GM23248 (cell line): Measurements from ENCODE around the gene ARHGAP26. TPM values are rescaled to one million over a fixed set of nuclear protein-coding genes. Genes with fewer than 3 reads are reported as not detected.

ENCODE experiments used
- DNase-seq: peaks from one replicate; pipeline ENCODE4 v3.0.0-alpha.2; 2015
- H2AFZ ChIP-seq: fragments of 200-600 bp; sonication (generic); 2 replicates; pipeline ENCODE4 v1.6.1; 2016; ENCODE audit warnings: antibody characterized with exemption
- H3F3A ChIP-seq: fragments of 200-600 bp; sonication (generic); 2 replicates; pipeline ENCODE4 v1.6.1; 2016; ENCODE audit warnings: mild to moderate bottlenecking, antibody characterized with exemption, mixed run types; ENCODE audit not compliant: insufficient read depth
- H3K27ac ChIP-seq: fragments of 200-600 bp; sonication (generic); 2 replicates; pipeline ENCODE4 v1.5.1; 2016; ENCODE audit warnings: mild to moderate bottlenecking
- H3K27me3 ChIP-seq: fragments of 200-600 bp; sonication (generic); replicated peaks from 2 replicates; pipeline ENCODE4 v1.6.1; 2016; ENCODE audit warnings: mild to moderate bottlenecking; ENCODE audit not compliant: insufficient read depth
- H3K36me3 ChIP-seq: fragments of 200-600 bp; sonication (generic); 2 replicates; pipeline ENCODE4 v1.6.1; 2016; ENCODE audit warnings: low read depth, mild to moderate bottlenecking
- H3K4me1 ChIP-seq: fragments of 200-600 bp; sonication (generic); 2 replicates; pipeline ENCODE4 v1.6.1; 2016; ENCODE audit warnings: mild to moderate bottlenecking; ENCODE audit not compliant: insufficient read depth
- H3K4me2 ChIP-seq: fragments of 200-600 bp; sonication (generic); one replicate; pipeline ENCODE4 v1.6.1; 2016; ENCODE audit warnings: mild to moderate bottlenecking; ENCODE audit not compliant: unreplicated experiment
- H3K4me3 ChIP-seq: fragments of 200-600 bp; sonication (generic); 2 replicates; pipeline ENCODE4 v1.5.1; 2016; ENCODE audit warnings: mild to moderate bottlenecking
- H3K79me2 ChIP-seq: fragments of 200-600 bp; sonication (generic); 2 replicates; pipeline ENCODE4 v1.6.1; 2016; ENCODE audit warnings: mild to moderate bottlenecking; ENCODE audit not compliant: insufficient read depth
- H3K9ac ChIP-seq: fragments of 200-600 bp; sonication (generic); 2 replicates; pipeline ENCODE4 v1.6.1; 2016; ENCODE audit warnings: mild to moderate bottlenecking
- H3K9me2 ChIP-seq: fragments of 200-600 bp; sonication (generic); 2 replicates; pipeline ENCODE4 v1.6.1; 2016; ENCODE audit warnings: mixed run types, mild to moderate bottlenecking, moderate library complexity; ENCODE audit not compliant: insufficient read depth
- H3K9me3 ChIP-seq: fragments of 200-600 bp; sonication (generic); one replicate; pipeline ENCODE4 v1.6.1; 2017; ENCODE audit warnings: low read depth
- H4K20me1 ChIP-seq: fragments of 200-600 bp; sonication (generic); 2 replicates; pipeline ENCODE4 v1.6.0; 2016; ENCODE audit not compliant: insufficient read depth
- EZH2 ChIP-seq: fragments of 200-600 bp; sonication (generic); IDR thresholded peaks from 2 replicates; pipeline ENCODE4 v1.6.1; 2018; ENCODE audit warnings: antibody characterized with exemption, mild to moderate bottlenecking; ENCODE audit not compliant: insufficient read depth, poor library complexity, severe bottlenecking
- EZH2phosphoT487 ChIP-seq: fragments of 200-600 bp; sonication (generic); IDR thresholded peaks from 2 replicates; pipeline ENCODE4 v1.6.1; 2018; ENCODE audit warnings: antibody characterized with exemption, moderate library complexity, mild to moderate bottlenecking, low read depth; ENCODE audit not compliant: insufficient read depth
- WGBS, 2 experiments: methylation state at CpG; one replicate each; pipeline ENCODE4 v1.1.6; 2015 to 2017; ENCODE audit warnings: low lambda C conversion rate in 2 of 2, low coverage in 1 of 2; ENCODE audit errors: missing lambda C conversion rate in 2 of 2; 5-methylcytosine and 5-hydroxymethylcytosine counted together
- in situ Hi-C: fragments of 300-500 bp; cut with MboI; formaldehyde crosslinking; loops from 2 replicates; pipeline ENCODE4 v1.15.0; 2020
- polyA plus RNA-seq: library from polyadenylated mRNA; unstranded; fragments of >200 nt; fragmentation: Nextera tagmentation; extraction: Ambion mirVana; gene quantifications from 2 replicates; pipeline ENCODE4 v1.2.1, GENCODE V29; 2016
- total RNA-seq: library from RNA; depleted of rRNA; stranded (reverse); fragments of >200 nt; shearing (Covaris generic); gene quantifications from 2 replicates; pipeline ENCODE4 v1.2.3, GENCODE V29; 2014

Gene ARHGAP26
- total and polyA plus RNA-seq, 2 experiments from 2014 or later, result 1.6 to 1.7 TPM

DNA sequence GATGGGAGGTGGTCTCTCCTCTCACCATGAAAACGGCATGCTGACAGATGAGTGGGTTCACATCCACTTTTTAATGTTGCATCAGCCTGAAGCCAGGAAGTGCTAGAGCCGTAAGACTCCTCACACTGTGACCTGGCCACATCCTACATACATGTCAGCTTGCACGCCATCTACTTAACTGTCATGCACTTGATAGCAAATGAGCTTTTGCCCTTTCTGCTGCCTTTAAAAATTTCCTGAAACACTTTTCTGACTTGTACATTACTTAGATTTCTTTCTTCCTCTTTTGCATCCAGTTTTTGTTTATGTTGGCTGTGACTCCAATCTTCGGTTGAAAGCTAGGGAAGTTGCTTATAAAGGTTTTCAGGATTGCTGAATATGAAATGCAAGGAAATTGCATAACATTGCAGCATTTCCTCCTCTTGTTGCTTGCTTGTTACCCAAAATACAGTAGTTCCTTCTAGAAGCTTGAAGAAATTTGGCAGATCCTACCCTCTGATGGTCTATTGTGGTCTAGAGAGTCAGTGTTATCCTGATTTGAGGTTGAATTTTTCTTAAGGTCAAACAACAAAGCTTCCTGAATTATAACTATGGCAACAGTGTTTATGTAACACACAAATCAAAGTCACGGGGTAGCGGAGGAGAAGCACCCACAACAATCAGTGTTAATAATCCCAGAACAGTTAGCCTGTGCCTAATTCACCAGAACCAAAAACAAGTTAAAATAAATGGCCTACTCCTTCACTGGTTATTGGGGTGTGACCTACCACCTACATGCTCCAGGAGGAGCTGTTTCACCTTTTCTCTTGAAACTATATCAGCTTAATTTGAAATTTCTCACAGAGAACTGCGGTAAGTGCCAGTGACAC, 232.5 kb downstream of the ARHGAP26 start:
- WGBS, 2 experiments, result 53 to 60% methylated on average over 6 to 7 of the region's 7 CpGs
- peak overlapping the region; percentile 67 for H3K4me2 ChIP-seq
- no peaks in the 10 kb centered on the region for H3K79me2 ChIP-seq
- peak overlapping the region; percentile 65 for H3K9ac ChIP-seq
- no peaks in the 10 kb centered on the region for H3K27me3 ChIP-seq
- H3F3A ChIP-seq, result peaks cover 28% of the 10 kb centered on the region
- peak overlapping the region; percentile 42 for H2AFZ ChIP-seq
- no peaks in the 10 kb centered on the region for H4K20me1 ChIP-seq
- in situ Hi-C loops, result no loop called here
- H3K4me1 ChIP-seq, result peaks cover 27% of the 10 kb centered on the region
- H3K36me3 ChIP-seq, result no peaks in the 10 kb centered on the region
- H3K9me3 ChIP-seq, result no peaks in the 10 kb centered on the region
- TF ChIP-seq EZH2phosphoT487, result no peak
- TF ChIP-seq EZH2, result no peak
- H3K4me3 ChIP-seq, result peak overlapping the region; percentile 38
- no peaks in the 10 kb centered on the region for H3K9me2 ChIP-seq
- peak overlapping the region; percentile 83 for H3K27ac ChIP-seq
- peak; percentile 79 for DNase-seq

DNA sequence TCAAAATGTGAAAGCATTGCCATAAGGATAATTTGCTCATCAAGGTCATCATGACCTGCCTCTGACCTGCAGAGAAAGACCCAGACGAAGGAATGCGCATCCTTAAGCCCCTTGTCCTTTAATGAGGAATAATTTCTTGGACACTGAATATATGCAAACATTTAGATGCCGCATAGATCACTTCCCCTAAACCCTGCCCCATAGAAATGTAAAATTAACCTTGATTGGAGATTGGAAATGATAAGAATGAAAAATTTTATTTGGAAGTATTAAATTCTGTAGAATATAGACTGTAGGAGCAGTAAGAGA, 233.1 kb downstream of the ARHGAP26 start:
- Histone ChIP-seq H3K9me3 (no peaks in the 10 kb centered on the region), H3K36me3 (no peaks in the 10 kb centered on the region), H2AFZ (no peak overlapping the region), H3K4me2 (peak overlapping the region; percentile 67), H3K4me1 (peaks cover 32% of the 10 kb centered on the region), H3K4me3 (no peak overlapping the region), H3K9ac (peak overlapping the region; percentile 65), H3K27me3 (no peaks in the 10 kb centered on the region), H4K20me1 (no peaks in the 10 kb centered on the region), H3K79me2 (no peaks in the 10 kb centered on the region), H3K9me2 (no peaks in the 10 kb centered on the region), H3K27ac (peak overlapping the region; percentile 83), H3F3A (peaks cover 33% of the 10 kb centered on the region)
- TF ChIP-seq EZH2phosphoT487 (no peak), EZH2 (no peak)
- in situ Hi-C loops, result no loop called here
- no peak for DNase-seq
- 86% methylated on average over 3 of the region's 3 CpGs for WGBS, 2 experiments

DNA sequence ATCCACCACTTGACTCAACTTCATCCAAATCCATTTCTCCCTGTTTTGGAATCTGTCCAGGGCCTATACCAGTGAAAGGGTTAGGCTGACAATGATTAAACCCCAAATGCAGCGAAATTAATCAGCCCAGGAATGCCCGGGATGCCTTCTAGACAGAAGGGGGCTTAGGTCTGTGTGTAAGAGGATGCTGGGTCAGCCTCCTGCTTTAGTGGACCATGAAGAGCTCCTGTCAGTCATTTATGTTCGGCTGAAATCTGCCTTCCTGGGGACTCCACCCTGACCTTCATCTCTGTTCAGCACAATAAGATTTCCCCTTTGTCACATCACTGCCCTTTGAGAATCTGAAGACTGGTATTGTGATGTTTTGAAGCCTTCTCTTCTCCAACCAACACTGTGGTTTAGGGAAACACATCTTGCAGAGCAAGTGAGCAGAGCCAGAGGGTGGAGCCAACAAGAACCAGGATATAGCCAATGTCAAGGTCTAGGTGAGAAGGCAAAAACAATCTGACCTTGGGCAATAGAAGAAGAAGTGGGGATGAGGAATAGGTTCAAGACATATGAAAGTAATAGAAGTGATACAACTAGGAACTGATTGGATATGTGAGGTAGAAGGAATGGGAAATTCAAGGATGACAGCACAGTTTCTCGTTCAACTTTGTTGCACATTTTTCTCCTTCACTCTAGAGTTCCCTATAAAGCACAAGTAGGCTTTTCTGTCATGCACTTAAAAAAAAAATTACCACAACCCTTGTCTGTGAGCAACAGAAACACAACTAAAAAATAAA, 234.4 kb downstream of the ARHGAP26 start:
- Histone ChIP-seq H2AFZ (no peak overlapping the region), H3K9ac (no peak overlapping the region), H3K4me2 (no peak overlapping the region), H3F3A (peaks cover 43% of the 10 kb centered on the region), H3K36me3 (no peaks in the 10 kb centered on the region), H4K20me1 (no peaks in the 10 kb centered on the region), H3K4me3 (no peak overlapping the region), H3K27me3 (no peaks in the 10 kb centered on the region), H3K4me1 (peaks cover 42% of the 10 kb centered on the region), H3K9me2 (no peaks in the 10 kb centered on the region), H3K79me2 (no peaks in the 10 kb centered on the region), H3K9me3 (no peaks in the 10 kb centered on the region), H3K27ac (no peak overlapping the region)
- no peak for TF ChIP-seq EZH2
- no peak for TF ChIP-seq EZH2phosphoT487
- WGBS, 2 experiments, result 71 to 75% methylated on average over 4 of the region's 4 CpGs
- no peak for DNase-seq
- in situ Hi-C loops, result no loop called here

DNA sequence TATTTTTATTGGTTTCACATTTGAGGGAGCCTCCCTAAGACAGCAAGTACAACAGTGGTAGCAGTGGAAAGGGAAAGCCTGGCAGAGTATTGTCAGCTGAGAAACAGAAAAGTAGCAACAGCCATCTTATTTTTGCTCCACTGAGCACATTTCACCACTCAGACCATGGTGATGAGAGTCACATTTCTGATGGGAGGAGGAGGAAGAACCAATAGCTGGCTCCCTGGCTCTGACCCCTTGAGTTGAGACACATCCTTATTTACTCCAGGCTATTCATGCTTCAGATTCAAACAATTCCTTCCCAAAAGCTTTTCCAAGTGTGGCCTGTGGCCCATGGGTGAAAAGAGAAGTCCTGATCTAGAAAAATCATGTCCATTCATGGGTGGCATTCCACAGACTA, 236.3 kb downstream of the ARHGAP26 start:
- no peak overlapping the region for H3K4me3 ChIP-seq
- no peaks in the 10 kb centered on the region for H3K27me3 ChIP-seq
- no peak overlapping the region for H3K27ac ChIP-seq
- peak overlapping the region; percentile 29; the same call in 1 of the 2 replicates for H2AFZ ChIP-seq
- H3K9ac ChIP-seq, result no peak overlapping the region
- peaks cover 46% of the 10 kb centered on the region for H3K4me1 ChIP-seq
- DNase-seq, result peak; percentile 11
- no peak overlapping the region for H3K4me2 ChIP-seq
- no peaks in the 10 kb centered on the region for H4K20me1 ChIP-seq
- no peak for TF ChIP-seq EZH2
- no peak for TF ChIP-seq EZH2phosphoT487
- no peaks in the 10 kb centered on the region for H3K9me3 ChIP-seq
- in situ Hi-C loops, result no loop called here
- no peaks in the 10 kb centered on the region for H3K9me2 ChIP-seq
- H3K36me3 ChIP-seq, result no peaks in the 10 kb centered on the region
- H3F3A ChIP-seq, result peaks cover 49% of the 10 kb centered on the region
- H3K79me2 ChIP-seq, result 0 out of 2 replicates have a peak, but pooled peaks cover 9% of the 10 kb centered on the region
